ENCODE results near the gene TBL1X.

The TBL1X gene

DNA sequence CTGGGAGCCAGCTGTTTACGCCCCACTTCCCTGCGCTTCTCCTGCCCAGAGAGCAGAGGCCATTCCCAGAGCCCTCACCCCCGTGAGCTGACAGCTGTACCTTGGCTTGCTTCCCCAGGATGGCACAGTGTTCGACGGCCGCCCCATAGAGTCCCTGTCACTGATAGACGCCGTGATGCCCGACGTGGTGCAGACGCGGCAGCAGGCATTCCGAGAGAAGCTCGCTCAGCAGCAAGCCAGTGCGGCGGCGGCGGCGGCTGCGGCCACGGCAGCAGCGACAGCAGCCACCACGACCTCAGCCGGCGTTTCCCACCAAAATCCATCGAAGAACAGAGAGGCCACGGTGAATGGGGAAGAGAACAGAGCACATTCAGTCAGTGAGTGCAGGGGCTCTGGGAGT is 223.0 kb downstream of the TBL1X start:
- Histone ChIP-seq H3K9me3 (ENCODE audit: insufficient read depth, low read length) (no peaks in the 10 kb centered on the region), H4K20me1 (ENCODE audit: insufficient read depth, low read length) (no peaks in the 10 kb centered on the region), H2AFZ (ENCODE audit: low read depth, low read length) (no peak overlapping the region), H3K79me2 (ENCODE audit: low read length) (no peaks in the 10 kb centered on the region), H3K27me3 (ENCODE audit: low read depth, low read length) (no peaks in the 10 kb centered on the region), H3K36me3 (replicated peaks; ENCODE audit: low read depth, low read length) (peaks cover 6% of the 10 kb centered on the region), H3K4me3 (ENCODE audit: low read length) (no peak overlapping the region), H3K4me1 (ENCODE audit: low read length) (no peaks in the 10 kb centered on the region), H3K27ac (ENCODE audit: low read length) (no peak overlapping the region), H3K9ac (ENCODE audit: low read length) (no peak overlapping the region), H3K4me2 (ENCODE audit: low read length) (no peak overlapping the region)
- TF ChIP-seq, protein P1, sequence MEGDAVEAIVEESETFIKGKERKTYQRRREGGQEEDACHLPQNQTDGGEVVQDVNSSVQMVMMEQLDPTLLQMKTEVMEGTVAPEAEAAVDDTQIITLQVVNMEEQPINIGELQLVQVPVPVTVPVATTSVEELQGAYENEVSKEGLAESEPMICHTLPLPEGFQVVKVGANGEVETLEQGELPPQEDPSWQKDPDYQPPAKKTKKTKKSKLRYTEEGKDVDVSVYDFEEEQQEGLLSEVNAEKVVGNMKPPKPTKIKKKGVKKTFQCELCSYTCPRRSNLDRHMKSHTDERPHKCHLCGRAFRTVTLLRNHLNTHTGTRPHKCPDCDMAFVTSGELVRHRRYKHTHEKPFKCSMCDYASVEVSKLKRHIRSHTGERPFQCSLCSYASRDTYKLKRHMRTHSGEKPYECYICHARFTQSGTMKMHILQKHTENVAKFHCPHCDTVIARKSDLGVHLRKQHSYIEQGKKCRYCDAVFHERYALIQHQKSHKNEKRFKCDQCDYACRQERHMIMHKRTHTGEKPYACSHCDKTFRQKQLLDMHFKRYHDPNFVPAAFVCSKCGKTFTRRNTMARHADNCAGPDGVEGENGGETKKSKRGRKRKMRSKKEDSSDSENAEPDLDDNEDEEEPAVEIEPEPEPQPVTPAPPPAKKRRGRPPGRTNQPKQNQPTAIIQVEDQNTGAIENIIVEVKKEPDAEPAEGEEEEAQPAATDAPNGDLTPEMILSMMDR (IDR thresholded peaks at IDR 0.05; ENCODE audit: low read depth, low read length), result no peak
- no peak for TF ChIP-seq EZH2phosphoT487 (IDR thresholded peaks at IDR 0.05; ENCODE audit: low read depth)

GRCh38 chrX:9688833-9689232 is 224.0 kb downstream of the TBL1X start:
- Histone ChIP-seq H3K9me3 (ENCODE audit: insufficient read depth, low read length) (no peaks in the 10 kb centered on the region), H3K27me3 (ENCODE audit: low read depth, low read length) (no peaks in the 10 kb centered on the region), H3K4me3 (ENCODE audit: low read length) (no peak overlapping the region), H3K9ac (ENCODE audit: low read length) (no peak overlapping the region), H2AFZ (ENCODE audit: low read depth, low read length) (no peak overlapping the region), H3K36me3 (replicated peaks; ENCODE audit: low read depth, low read length) (peaks cover 14% of the 10 kb centered on the region), H3K4me1 (ENCODE audit: low read length) (no peaks in the 10 kb centered on the region), H3K27ac (ENCODE audit: low read length) (no peak overlapping the region), H3K4me2 (ENCODE audit: low read length) (no peak overlapping the region), H3K79me2 (ENCODE audit: low read length) (no peaks in the 10 kb centered on the region), H4K20me1 (ENCODE audit: insufficient read depth, low read length) (no peaks in the 10 kb centered on the region)
- TF ChIP-seq, protein P1 (IDR thresholded peaks at IDR 0.05; ENCODE audit: low read depth, low read length), result no peak
- TF ChIP-seq EZH2phosphoT487 (IDR thresholded peaks at IDR 0.05; ENCODE audit: low read depth), result no peak

DNA sequence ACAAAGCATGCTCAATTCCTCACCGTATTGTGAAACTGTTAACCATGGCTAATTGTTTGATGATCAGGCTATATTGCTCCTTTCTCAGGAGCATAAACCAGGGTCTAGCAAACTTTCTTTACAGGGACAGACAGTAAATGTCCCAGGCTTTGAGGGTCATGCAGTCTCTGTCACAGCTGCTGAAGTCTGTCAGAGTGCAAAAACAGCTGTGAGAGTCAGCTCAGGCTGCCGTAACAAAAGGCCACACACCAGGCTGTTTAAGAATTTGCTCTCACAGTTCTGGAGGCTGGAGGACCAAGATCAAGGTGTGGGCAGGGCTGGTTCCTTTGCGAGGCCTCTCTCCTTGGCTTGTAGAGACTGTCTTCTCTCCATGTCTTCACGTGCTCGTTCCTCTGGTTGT is 225.2 kb downstream of the TBL1X start:
- no peak overlapping the region for H3K9ac ChIP-seq (ENCODE audit: low read length)
- no peaks in the 10 kb centered on the region for H3K79me2 ChIP-seq (ENCODE audit: low read length)
- H3K9me3 ChIP-seq (ENCODE audit: insufficient read depth, low read length), result no peaks in the 10 kb centered on the region
- H3K36me3 ChIP-seq (replicated peaks; ENCODE audit: low read depth, low read length), result peaks cover 11% of the 10 kb centered on the region
- H3K4me2 ChIP-seq (ENCODE audit: low read length), result no peak overlapping the region
- TF ChIP-seq, protein P1 (IDR thresholded peaks at IDR 0.05; ENCODE audit: low read depth, low read length), result no peak
- TF ChIP-seq EZH2phosphoT487 (IDR thresholded peaks at IDR 0.05; ENCODE audit: low read depth), result no peak
- no peaks in the 10 kb centered on the region for H3K4me1 ChIP-seq (ENCODE audit: low read length)
- no peak overlapping the region for H2AFZ ChIP-seq (ENCODE audit: low read depth, low read length)
- no peaks in the 10 kb centered on the region for H3K27me3 ChIP-seq (ENCODE audit: low read depth, low read length)
- H3K4me3 ChIP-seq (ENCODE audit: low read length), result no peak overlapping the region
- no peaks in the 10 kb centered on the region for H4K20me1 ChIP-seq (ENCODE audit: insufficient read depth, low read length)
- no peak overlapping the region for H3K27ac ChIP-seq (ENCODE audit: low read length)

DNA sequence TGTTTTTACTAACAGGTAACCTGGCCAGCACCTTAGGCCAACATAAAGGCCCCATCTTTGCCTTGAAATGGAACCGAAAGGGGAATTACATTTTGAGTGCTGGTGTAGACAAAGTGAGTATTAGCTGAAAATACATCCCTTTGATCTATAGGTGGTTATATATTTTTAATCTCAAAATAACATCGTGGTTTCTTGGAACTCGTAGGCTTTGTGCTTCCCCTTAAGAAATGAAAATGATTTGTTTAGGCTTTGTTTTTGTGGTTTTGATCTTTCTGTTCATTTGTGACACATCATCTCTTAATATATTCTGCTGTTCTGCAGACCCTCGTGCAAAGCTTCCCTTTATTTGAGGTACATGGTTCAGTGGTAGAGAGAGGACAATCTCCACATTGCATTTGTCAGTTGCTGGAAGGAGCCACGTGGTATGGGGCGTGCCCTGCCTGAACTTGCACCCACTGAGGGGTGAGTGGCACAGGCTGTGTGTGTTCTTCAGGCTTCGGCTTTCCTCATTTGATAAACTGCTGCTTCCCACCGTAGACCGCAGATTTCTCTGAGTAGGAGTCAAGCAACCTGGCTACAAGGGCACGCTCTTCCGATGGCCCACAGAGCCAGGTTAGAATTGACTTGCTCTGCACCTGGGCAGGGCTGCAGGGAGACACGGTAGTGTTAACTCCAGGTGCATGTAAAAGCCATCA is 228.6 kb downstream of the TBL1X start:
- H3K36me3 ChIP-seq (replicated peaks; ENCODE audit: low read depth, low read length), result peaks cover 11% of the 10 kb centered on the region
- TF ChIP-seq, protein P1 (IDR thresholded peaks at IDR 0.05; ENCODE audit: low read depth, low read length), result no peak
- TF ChIP-seq EZH2phosphoT487 (IDR thresholded peaks at IDR 0.05; ENCODE audit: low read depth), result no peak
- H3K27ac ChIP-seq (ENCODE audit: low read length), result no peak overlapping the region
- H4K20me1 ChIP-seq (ENCODE audit: insufficient read depth, low read length), result no peaks in the 10 kb centered on the region
- no peak overlapping the region for H3K4me2 ChIP-seq (ENCODE audit: low read length)
- H2AFZ ChIP-seq (ENCODE audit: low read depth, low read length), result no peak overlapping the region
- no peak overlapping the region for H3K4me3 ChIP-seq (ENCODE audit: low read length)
- no peaks in the 10 kb centered on the region for H3K4me1 ChIP-seq (ENCODE audit: low read length)
- no peaks in the 10 kb centered on the region for H3K79me2 ChIP-seq (ENCODE audit: low read length)
- no peak overlapping the region for H3K9ac ChIP-seq (ENCODE audit: low read length)
- no peaks in the 10 kb centered on the region for H3K9me3 ChIP-seq (ENCODE audit: insufficient read depth, low read length)
- no peaks in the 10 kb centered on the region for H3K27me3 ChIP-seq (ENCODE audit: low read depth, low read length)
